HG02885 (cell line): ENCODE measurements around the gene EZH1.

Source experiments
- ATAC-seq: cut with Tn5 transposase; IDR thresholded peaks from one replicate; pipeline ENCODE4 v1.9.1; 2021; ENCODE audit warnings: mild to moderate bottlenecking; ENCODE audit not compliant: unreplicated experiment, poor library complexity

The EZH1 gene

GRCh38 chr17:42744806-42745617 is at the start of gene EZH1:
TSS of gene EZH1 (minus strand) at chr17:42745040. CDS start at chr17:42728941, 16,099 bp downstream.
- peak; percentile 83 for ATAC-seq

DNA sequence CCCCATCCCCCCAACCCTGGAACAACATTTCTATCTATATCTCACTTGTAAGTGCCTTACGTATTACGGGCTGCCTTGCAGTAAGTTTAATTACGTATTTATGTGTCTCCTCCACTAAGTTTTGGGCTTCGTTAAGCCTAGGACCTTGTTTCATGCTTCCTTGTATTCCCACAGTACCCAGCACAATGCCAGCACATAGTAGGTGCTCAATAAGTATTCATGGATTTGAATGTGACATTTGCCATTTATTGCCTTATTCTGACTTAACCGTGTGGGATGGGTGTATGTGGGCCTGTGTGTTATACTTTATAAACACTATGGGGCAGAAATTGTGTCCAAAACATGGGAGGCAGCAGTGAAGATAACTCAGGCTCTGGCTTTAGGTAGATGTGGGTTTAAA is 47.7 kb upstream of the EZH1 start:
- ATAC-seq: no peak

GRCh38 chr17:42791948-42792347 is 47.1 kb upstream of the EZH1 start:
- ATAC-seq: no peak

DNA sequence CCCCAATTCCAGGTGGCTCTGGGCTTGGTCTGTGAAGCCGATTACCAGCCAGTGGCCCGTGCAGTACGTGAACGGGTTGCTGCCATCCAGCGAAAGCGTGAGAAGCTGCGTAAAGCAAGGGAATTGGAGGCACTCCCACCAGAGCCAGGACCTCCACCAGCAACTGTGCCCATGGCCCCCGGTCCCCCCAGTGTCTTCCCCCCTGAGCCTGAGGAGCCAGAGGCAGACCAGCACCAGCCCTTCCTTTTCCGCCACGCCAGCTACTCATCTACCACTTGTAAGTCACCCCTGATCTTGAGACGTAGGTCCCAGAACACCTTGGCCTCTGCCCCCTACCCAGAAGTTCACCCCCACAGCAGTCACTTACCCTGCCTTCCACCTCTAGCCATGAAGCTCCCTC is 42.4 kb upstream of the EZH1 start:
- no peak for ATAC-seq

- no peak for ATAC-seq
Measured at GRCh38 chr17:42784811-42785592, 40.2 kb upstream of the EZH1 start.

DNA sequence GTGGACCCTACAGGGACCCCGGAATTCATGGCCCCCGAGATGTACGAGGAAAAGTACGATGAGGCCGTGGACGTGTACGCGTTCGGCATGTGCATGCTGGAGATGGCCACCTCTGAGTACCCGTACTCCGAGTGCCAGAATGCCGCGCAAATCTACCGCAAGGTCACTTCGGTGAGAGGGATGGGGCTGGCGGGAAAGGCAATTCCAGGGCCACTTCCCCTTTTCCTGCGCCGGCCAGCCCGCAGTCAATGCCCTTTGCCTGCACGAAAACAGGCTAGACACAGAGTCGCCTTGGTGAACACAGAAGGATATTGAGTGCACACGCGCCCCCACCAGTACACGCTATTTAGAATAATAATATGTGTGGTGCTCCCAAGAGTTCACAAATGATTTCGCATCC is 39.6 kb upstream of the EZH1 start:
- ATAC-seq: no peak

GRCh38 chr17:42783791-42784138 is 38.9 kb upstream of the EZH1 start:
- ATAC-seq: no peak

GRCh38 chr17:42783062-42783790 is 38.4 kb upstream of the EZH1 start:
- ATAC-seq: no peak

- ATAC-seq: no peak
Measured at GRCh38 chr17:42782166-42783061, 37.6 kb upstream of the EZH1 start.

GRCh38 chr17:42781639-42782165 is 36.9 kb upstream of the EZH1 start:
- no peak for ATAC-seq

DNA sequence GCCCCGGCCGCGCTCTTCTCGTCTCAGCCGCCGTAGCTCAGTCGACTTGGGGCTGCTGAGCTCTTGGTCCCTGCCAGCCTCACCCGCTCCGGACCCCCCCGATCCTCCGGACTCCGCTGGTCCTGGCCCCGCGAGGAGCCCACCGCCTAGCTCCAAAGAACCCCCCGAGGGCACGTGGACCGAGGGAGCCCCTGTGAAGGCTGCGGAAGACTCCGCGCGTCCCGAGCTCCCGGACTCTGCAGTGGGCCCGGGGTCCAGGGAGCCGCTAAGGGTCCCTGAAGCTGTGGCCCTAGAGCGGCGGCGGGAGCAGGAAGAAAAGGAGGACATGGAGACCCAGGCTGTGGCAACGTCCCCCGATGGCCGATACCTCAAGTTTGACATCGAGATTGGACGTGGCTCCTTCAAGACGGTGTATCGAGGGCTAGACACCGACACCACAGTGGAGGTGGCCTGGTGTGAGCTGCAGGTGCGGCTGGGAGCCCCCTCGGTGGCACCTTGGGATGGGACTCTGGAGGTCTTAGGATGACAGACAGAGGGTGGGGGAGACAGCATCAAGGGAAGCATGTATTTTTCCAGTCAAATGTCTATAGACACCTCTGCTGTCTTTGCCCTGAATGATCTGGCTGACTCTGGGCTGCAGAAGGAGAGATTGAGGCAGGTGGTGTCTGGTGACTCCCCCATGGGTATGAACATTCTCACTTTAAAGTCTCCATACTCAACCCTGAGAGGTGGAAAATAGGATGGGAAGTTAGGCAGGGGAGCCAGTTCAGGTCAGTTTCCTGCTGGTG is 36.2 kb upstream of the EZH1 start:
- no peak for ATAC-seq

- ATAC-seq: no peak
Measured at GRCh38 chr17:42779936-42780850, 35.4 kb upstream of the EZH1 start, which contains the start of gene WNK4. TSS of gene WNK4 (plus strand) at chr17:42780610. CDS start at chr17:42780699, 89 bp downstream.

GRCh38 chr17:42779304-42779935 is 34.6 kb upstream of the EZH1 start:
- no peak for ATAC-seq

DNA sequence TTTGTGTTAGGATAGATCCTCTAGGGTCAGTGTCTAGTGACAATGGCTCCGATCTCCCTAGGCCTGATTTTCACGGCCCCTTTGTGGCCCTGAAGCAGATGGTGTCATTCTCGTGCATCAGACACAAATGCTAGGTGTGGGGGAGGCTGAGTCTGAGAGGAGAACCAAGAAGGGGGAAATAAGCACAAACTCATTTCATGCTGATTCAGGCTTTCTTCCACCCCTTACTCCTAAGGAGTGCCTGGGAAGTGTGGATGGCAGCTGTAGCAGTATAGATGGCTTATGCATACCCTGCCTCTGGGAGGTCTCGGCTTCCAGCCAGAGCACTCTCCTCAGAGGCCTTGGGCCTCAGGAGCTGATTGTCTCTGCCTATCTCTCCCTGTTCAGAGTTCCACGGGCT is 33.7 kb upstream of the EZH1 start:
- ATAC-seq: no peak

DNA sequence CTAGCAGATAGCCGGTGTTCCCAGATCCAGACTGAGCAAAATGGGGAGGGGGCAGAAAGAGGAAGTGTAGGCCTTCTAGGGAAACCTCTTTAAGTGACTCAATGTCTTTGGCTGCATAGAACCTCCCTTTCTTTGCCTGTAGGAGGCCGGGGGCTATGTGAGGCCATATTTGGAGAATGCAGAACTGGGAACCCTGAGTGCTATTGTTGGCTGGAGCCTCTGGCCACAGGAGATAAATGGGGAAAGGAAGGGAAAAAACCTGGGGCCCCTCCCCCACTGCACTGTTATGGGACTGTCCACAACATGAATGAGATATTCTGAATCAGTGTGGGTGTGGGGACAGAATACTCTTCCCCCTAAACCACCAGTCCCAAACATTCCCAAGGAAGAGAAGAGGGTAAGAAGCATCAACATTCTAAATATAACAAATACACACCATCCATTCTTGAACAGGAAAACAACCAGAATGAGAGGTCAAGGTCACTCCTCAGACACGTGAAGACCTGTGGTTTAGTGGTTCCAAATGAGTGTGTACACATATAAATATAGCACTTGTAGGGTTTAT is 30.8 kb upstream of the EZH1 start:
- ATAC-seq: no peak

- ATAC-seq: no peak
Measured at GRCh38 chr17:42774066-42774745, 29.4 kb upstream of the EZH1 start.
